Stimulated activated CD4-positive, alpha-beta T cell treated with anti-CD3 and anti-CD28 coated beads, Interleukin-2, amount 100 ng/mL, for 48 hours (primary cell): ENCODE results near the gene MYO15A.

Experiments
- DNase-seq, 2 donors: peaks; one replicate each; pipeline ENCODE4 v3.0.0-alpha.2; 2020

The MYO15A gene

DNA sequence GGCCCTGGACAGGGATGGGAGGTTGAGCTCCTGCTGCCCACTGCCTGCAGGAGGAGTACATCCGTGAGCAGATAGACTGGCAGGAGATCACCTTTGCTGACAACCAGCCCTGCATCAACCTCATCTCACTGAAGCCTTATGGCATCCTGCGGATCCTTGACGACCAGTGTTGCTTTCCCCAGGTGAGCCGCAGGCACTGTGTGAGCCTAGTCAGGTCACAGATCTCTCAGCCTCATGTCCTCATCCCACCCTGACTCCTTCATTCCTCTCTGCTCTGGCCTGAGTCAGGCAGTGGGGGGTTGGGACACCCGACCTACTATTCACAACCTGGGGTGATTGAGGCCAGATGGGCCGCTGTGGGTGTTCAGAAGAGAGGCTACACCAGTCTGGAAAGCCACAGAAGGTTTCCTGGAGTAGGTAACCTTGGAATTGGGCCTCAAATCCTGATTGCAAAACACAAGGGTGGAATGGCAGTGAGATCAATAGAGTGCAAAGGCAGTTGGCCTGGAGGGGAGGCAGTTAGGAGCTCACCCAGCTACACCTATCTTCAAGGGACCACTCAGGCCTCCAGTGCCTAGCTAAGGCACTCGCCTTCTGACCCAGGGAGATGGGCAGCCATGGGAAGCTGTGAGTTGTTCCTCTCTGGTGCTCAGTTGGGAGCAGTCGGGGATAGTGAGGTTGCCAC lies 29.7 kb downstream of the MYO15A start:
- no peak for DNase-seq

DNA sequence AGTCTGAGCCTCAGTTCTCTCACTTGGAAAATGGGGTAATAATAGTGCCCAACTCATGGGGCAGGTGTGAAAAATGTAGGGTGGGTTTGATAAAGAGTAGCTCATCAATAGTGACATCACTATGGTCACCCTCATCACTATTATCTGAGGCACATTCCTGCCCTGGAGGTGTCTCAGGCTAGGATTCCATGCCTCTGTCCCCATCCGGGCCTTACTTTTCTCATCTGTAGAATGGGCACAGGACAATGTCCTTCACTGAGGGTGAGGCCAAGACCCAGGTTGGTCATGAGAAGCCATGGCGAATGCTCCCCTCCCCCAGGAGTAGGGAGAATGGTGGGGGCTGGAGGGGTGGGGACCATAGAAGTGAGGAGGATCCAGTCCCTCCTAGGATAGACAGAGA lies 30.5 kb downstream of the MYO15A start:
- no peak for DNase-seq

DNA sequence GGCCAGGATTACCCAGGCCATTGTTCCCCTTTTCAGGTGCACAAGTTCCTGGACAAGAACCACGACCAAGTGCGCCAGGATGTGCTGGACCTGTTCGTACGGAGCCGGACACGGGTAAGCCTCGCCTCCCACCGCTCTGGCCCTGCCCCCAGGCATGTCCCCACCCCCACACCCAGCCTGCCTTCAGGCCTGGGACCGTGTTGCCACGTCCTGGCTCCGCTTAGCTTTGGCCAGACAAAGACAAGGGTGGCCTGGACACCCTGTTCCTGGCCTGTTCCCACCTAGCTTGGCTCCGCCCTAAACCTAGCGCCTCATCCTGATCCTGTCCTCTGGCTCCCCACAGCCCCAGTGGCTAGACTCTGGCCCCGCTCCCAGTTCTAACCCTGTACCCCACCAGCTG lies 30.9 kb downstream of the MYO15A start:
- no peak for DNase-seq

DNA sequence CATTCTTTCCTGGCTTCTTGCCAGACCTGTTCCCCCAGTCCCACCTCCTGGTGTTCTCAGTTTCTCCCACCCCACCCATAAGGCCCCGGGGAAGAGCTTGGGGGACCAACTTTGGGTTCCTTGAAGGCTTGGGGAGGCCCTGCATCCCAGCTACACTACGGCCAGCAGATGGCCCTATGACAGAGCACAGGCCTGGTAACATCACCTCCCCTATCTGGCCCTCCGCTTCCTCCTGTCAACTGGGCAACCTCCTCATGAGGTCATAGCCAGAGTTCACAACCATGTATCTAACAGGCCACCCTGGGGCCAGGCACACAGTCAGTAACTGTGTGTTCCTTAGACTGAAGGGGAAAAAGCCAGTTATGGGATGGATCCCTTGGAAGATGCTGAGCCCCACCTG lies 31.4 kb downstream of the MYO15A start:
- DNase-seq: no peak

DNA sequence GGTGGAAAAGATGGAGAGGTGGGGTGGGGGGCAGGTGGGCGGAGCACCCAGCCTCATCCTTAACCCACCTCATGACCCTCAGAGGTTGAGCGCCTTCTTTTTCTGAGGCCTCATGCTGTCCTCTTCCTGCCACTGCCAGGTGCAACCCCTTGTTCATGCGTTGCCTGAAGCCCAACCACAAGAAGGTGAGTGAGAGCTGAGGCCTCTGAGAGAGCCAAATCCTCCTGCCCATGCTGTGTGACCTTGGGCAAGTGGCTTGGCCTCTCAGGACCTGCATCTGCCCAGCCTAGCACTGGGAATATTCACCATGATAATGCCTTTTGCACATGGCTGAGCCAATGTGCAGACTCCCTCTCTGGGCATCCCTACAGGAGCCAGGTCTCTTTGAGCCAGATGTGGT lies 32.1 kb downstream of the MYO15A start:
- DNase-seq: no peak

DNA sequence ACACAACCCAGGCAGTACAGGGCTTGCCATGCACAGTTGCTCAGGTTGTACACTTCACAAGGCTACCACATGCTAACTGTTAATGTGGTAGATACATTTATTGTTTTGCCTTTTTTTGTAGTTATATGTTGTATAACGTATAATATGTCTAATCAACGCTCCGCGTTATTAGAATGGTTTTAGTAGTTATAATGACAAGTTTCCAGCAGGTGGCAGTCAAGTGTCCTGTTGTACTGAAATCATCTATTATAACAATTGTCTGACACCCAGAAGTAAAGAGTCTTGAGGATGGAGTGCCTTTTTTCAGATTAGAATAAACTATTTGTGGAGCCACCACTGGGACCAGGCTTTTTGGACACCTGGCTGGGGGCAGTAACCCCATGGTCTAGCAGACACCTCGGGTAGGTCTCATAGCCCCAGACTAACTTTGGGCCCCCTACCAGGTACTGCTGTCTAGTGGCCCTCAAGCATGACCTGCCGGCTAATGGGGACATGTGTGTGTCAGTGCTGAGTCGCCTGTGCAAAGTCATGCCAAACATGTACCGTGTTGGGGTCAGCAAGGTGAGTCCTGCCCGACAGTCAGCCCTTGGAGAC lies 32.8 kb downstream of the MYO15A start:
- peak; percentile 47 to 54 for DNase-seq

DNA sequence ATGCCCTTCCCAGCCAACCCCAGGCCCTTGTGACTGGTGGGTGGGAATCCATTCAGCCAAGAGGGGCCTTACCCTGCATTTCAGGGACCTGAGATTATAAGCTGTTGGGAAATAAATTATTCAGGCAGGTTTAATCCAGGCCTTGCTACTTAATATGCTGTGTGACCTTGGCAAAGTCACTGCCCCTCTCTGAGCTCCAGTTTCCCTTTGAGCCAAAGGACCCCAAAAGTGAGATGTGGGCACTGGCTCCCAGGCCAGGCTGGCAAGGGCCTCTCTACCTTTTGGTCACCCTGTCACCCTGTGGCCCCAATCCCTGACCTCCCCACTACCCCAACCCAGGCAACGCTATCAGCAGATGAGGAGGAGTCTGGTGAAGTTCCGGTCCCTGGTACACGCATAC lies 33.9 kb downstream of the MYO15A start:
- no peak for DNase-seq

DNA sequence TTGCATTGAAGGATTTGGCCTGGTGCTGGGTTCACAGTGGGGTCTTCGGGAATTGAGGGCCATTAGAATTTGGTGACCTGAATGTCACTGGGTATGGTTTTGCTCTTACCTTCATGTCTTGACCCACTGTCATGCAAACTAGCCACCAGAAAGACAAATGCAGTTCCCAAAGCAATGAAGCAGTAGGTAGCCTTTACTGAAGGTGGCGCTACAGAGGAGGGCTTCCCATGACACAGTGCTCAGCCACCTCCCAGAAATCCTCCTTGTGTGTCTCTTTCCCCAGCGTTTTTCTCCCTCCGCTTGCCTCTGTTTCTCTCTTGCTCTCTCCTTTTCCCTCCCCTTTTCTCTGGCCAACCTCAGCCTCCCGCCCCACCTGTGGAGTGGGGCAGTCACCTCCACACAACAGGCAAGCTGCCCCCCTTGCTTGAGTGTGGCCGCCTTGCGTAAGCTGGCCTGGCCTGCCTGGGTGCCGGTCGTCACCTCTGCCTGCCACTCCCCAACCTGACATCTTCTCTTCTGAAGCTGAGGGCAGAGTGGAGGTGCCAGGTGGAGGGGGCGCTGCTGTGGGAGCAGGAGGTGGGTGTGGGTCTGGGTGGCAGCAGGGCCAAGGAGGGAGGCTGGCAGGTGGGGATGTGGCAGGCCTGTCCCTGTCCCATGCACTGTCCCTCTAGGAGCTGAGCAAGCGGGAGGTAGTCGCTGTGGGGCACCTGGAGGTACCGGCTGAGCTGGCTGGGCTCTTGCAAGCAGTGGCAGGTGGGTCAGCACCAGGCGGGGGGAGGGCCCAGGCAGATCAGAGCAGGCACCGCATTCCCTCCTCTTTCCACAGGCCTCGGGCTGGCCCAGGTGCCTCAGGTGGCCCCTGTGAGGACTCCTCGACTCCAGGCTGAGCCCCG lies 34.7 kb downstream of the MYO15A start:
- DNase-seq: peak in 1 of 2 donors; percentile 15

DNA sequence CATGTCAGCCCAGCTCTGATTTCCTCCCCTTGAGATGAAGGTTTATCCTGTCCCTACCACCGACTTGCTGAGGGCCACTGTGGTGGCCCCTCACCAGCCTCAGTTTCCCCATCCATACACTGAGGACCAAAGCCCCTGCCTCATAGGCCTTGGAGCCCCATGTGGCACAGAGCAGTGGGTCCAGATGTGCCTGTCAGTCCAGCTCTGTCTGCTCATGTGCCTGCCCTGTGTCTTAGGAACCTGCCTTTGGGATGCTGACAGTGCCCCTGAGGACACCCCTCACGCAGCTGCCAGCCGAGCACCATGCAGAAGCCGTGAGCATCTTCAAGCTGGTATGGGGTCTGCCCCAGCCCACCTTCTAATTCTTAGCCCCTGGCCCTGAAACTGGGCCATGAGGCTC lies 35.7 kb downstream of the MYO15A start:
- no peak for DNase-seq

DNA sequence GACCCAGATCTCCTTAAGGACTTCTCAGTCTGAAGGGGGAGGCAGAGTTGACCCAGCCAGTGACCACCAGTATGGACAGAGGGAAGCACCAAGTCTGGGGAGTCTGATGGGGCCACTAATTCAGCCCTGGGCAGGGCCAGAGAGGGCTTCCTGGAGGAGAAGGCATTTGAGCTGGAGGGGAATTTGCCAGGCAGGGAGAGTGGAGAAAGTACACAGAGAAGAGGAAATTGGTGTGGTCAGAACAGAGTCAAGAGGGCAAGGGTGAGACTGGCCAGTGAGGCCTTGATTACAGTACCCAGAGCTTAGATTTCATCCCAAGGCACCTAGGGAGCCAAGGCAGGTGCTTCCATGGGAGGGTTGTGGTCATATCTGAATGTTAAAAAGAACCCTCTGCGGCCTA lies 36.3 kb downstream of the MYO15A start:
- no peak for DNase-seq

DNA sequence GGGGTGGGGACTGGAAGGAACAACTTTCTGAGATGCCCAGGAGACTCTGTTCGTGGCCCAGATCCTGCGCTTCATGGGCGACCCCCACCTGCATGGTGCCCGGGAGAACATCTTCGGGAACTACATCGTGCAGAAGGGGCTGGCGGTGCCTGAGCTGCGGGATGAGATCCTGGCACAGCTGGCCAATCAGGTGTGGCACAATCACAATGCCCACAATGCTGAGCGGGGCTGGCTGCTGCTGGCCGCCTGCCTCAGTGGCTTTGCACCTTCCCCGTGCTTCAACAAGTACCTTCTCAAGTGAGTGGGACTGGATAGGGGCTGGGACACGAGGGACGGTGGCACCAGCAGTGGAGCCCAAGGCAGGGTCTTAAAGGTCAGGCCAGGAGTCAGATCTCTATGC lies 37.3 kb downstream of the MYO15A start:
- no peak for DNase-seq

DNA sequence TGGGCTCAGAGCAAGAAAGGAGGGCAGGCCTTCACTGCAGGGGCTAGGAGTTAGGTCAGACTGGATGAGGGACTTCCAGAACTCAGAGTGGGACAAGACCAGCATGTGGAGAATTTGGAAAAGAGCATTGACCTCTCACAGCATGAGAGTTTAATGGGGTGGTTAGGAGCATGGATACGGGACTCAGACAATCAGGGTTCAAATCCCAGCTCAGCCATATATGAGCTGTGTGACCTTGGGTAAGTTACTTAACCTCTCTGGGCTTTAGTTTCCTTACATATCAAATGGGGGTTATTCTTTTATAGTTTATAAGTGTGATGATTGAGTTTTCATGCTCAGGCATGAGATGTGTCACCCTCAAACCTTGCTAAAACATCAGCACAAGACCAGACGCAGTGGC lies 37.7 kb downstream of the MYO15A start:
- no peak for DNase-seq

DNA sequence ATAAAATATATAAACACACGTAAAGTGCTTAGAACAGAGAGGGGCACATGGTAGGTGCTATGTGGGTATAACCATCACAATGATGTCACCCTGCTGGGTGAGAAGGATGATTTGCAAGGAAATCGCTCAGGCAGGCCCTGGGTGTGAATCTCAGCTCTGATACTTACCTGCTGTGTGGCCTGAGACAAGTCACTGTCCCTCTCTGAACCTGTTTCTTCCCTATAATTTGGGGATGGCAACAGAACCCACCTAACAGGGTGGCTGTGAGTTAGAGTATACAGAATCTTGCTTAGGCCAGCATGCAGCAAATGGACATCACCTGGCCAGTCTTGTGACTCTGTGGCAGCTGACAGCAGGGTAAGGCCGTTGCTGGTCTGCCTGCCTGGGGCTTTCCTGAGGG lies 38.4 kb downstream of the MYO15A start:
- no peak for DNase-seq

DNA sequence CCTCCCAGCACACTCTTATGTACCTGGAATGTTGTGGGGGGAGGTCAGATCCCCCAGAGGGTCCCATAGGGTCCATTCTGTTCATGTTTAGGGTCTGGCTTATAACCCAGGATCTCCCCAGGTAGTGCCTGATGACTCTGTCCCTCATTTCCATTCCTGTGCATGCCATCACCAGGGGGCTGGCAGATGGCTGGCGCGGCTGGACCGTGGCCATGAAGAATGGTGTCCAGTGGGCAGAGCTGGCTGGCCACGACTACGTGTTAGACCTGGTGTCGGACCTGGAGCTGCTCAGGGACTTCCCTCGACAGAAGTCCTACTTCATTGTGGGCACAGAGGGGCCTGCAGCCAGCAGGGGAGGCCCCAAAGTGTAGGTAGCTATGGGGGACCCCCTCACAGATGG lies 40.0 kb downstream of the MYO15A start:
- DNase-seq: no peak

DNA sequence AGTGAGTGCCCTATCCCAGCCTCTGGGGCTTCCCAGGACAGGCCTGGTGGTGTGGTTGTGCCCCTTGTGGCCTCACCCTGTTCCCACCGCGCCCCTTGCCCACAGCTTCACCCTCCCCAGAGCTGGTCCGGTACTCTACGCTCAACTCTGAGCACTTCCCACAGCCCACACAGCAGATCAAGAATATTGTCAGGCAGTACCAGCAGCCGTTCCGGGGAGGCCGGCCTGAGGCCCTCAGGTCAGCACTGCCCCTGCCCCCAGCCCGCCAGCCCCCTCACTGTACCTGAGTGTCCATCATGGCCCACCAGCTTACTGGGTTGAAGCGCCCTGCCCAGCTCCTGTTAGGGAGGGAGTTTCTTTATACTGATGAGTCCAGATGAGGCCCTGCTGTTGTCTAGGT lies 42.7 kb downstream of the MYO15A start:
- DNase-seq: no peak

DNA sequence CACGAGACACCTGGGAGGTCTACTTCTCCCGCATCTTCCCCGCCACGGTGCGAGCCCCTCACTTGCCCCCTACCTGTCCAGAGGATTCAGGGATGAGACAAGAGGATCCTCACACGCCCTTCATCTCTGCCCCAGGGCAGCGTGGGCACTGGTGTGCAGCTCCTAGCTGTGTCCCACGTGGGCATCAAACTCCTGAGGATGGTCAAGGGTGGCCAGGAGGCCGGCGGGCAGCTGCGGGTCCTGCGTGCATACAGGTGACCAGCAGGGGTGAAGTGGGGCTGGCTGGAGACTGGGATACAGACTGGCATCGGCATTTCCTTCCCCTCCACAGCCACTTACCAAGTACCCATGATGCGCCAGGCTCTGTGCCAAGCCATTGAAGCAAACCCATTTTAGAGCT lies 46.6 kb downstream of the MYO15A start:
- DNase-seq: no peak

DNA sequence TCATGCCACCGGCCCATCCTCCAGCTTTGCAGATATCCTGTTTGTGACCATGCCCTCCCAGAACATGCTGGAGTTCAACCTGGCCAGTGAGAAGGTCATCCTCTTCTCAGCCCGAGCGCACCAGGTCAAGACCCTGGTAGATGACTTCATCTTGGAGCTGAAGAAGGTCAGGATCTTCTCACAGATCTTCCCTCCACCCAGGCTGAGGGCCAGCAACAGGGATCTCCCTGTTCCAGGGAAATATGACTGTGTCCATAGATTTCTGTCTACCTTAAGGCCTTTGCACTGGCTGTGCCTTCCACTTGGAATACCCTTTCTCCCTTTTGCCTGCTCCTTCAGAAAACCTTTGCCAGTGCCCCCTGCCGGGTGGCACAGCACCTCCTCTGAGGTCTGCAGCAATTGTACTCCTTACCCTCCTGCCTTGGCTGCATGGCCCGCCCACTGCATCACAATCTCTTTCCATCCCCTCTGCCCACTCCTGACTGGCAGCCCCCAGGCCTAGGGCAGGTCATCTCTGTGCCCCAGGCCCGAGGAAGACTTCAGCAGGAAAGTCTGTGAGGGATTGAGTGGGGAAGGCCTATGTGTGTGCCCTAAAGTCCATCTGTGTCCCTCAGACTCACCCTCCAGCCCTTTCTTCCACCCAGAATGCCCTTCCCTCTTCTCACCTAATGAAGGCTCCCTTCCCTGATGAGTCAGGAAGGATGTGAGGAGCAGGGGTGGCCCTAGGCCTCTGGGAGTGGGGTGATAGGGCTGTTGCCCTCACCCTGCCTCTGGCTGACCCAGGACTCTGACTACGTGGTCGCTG lies 47.8 kb downstream of the MYO15A start:
- no peak for DNase-seq

DNA sequence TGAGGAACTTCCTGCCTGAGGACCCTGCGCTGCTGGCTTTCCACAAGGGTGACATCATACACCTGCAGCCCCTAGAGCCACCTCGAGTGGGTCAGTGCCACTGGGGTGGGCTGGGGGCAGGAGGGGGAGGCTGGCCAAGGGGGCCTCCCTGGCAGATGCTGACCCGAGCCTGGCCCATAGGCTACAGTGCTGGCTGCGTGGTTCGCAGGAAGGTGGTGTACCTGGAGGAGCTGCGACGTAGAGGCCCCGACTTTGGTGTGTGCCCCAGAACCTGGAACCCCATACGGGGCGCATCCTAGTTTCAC lies 48.4 kb downstream of the MYO15A start:
- DNase-seq: no peak

DNA sequence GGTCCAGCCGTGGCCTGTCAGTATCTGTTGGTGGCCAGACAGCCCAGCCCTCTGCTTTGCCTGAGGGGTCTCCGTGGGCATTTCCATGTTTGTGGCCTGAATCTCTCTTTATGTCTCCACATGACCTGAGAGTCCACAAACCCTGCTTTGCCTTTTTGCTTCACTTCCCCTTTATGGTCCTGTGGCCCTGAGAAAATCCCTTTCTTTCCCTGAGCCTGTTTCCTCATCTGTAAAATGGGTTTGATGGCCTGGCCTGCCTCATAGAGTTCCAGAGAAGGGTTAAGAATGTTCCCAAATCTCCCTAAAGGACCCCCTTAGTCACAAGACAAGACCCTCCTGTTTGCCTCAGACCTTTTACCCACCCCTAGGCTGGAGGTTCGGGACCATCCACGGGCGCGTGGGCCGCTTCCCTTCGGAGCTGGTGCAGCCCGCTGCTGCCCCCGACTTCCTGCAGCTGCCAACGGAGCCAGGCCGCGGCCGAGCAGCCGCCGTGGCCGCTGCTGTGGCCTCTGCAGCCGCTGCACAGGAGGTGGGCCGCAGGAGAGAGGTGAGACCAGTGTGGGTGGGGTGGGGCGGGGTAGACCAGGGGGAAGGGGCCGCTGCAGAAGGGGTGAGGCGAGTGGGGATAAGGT lies 48.9 kb downstream of the MYO15A start:
- DNase-seq: no peak

DNA sequence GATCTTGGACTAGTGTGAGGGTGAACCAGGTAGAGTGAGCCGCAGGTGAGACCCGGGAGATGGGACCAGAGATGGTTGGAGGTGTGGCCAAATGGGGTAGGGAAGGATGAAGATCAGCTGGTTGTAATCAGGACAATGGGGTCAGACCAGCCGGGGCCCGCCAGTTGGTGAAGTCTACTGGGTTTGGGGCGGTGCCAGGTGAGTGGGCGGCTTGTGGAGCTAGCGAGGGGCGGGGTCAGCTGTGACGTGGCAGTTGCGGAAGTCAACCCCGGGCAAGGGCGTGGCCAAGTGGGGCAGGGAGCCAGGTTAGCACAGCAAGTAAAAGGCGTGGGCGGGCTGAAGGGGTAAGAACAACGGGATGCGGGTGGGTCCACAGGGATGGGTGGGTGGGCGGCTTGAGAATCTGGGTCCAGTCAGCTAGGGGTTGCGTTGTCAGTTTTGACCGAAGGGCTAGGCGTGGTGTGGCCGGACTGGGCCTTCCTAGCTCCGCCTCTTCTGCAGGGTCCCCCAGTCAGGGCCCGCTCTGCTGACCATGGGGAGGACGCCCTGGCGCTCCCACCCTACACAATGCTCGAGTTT lies 49.6 kb downstream of the MYO15A start:
- peak; percentile 94 to 98 for DNase-seq

DNA sequence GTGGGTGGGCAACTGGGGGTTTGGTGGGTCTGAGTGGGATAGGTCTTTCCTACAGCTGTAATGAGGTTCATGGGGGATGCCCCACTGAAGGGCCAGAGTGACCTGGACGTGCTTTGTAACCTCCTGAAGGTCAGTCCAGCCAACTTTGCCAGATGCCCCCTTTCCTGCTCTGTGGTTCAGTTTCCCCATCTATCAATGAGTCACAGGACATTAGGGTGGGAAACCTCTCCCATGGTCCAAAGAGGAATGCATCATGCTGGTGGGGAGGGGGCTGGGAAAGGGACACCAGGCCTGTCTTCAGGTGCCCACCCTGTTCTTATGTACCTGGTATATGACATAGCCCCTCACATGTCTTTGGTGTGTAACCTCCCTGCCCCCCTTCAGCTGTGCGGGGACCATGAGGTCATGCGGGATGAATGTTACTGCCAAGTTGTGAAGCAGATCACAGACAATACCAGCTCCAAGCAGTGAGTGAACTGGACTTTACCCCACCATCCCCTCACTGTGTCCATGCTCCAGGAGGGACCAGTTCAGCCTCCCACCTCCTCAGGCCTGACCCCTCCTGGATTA lies 51.1 kb downstream of the MYO15A start:
- no peak for DNase-seq
